AG04450 (cell line): ENCODE data around the gene PCDHGB2. TPM values are rescaled to one million over a fixed set of nuclear protein-coding genes. Genes with fewer than 3 reads are reported as not detected.

Source experiments
- CTCF ChIA-PET: fragments of 300-600, 350-600 bp; formaldehyde crosslinking; extraction: SDS; loops from one replicate; lab custom pipeline; 2022; ENCODE audit warnings: antibody characterized with exemption, inconsistent platforms; lab: Charles Lee
- POLR2A ChIA-PET: fragments of 350-600 bp; formaldehyde crosslinking; extraction: SDS; loops from one replicate; lab custom pipeline; 2021; ENCODE audit warnings: antibody characterized with exemption, inconsistent platforms; lab: Yijun Ruan, JAX
- DNase-seq: peaks from one replicate; pipeline ENCODE4 v3.0.0-alpha.2; 2011; ENCODE audit warnings: low read depth, low spot score
- H3K27ac ChIP-seq: one replicate; pipeline ENCODE4 v1.5.1; 2012; ENCODE audit warnings: low read depth, low read length, control low read depth
- H3K27me3 ChIP-seq: one replicate; pipeline ENCODE4 v1.6.0; 2012; ENCODE audit warnings: low read length; ENCODE audit not compliant: control insufficient read depth, insufficient read depth
- H3K4me3 ChIP-seq: 2 replicates; pipeline ENCODE4 v1.5.1; 2011; ENCODE audit warnings: mild to moderate bottlenecking, low read depth, low read length, control low read depth
- H3K9me3 ChIP-seq: 2 replicates; pipeline ENCODE4 v1.5.1; 2012; ENCODE audit warnings: low read length; ENCODE audit not compliant: control insufficient read depth, insufficient read depth
- polyA plus RNA-seq: library from polyadenylated mRNA; depleted of rRNA; stranded (reverse); fragments of >200 nt; gene quantifications from 2 replicates; pipeline ENCODE4 v1.2.3, GENCODE V29; 2011
- TF ChIP-seq, protein P1 (sequence below): IDR thresholded peaks from 2 replicates; pipeline ENCODE4 v1.5.1; 2011; ENCODE audit warnings: low read depth, low read length, control low read depth, inconsistent platforms

The PCDHGB2 gene
- polyA plus RNA-seq, 1 experiment = 4.6 TPM

DNA sequence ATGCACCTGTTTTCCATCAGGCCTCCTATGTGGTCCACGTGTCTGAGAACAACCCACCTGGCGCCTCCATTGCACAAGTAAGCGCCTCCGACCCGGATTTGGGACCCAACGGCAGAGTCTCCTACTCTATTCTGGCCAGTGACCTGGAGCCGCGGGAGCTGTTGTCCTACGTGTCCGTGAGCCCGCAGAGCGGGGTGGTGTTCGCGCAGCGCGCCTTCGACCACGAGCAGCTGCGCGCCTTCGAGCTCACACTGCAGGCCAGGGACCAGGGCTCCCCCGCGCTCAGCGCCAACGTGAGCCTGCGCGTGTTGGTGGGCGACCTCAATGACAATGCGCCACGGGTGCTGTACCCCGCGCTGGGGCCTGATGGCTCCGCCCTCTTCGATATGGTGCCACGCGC is 8.2 kb upstream of the PCDHGB2 start:
- H3K4me3 ChIP-seq = no peak overlapping the region
- peaks cover 44% of the 10 kb centered on the region for H3K9me3 ChIP-seq
- CTCF ChIA-PET = interaction anchor here (0.6 to 5.8 kb wide), 6 partner anchors 17 to 212 kb away, joined by 3 to 46 read pairs (median 14); partner anchors contain the start of genes PCDHGA1, PCDHGB3 and TAF7
- POLR2A ChIA-PET = no interaction called here
- DNase-seq = no peak
- TF ChIP-seq, protein P1, sequence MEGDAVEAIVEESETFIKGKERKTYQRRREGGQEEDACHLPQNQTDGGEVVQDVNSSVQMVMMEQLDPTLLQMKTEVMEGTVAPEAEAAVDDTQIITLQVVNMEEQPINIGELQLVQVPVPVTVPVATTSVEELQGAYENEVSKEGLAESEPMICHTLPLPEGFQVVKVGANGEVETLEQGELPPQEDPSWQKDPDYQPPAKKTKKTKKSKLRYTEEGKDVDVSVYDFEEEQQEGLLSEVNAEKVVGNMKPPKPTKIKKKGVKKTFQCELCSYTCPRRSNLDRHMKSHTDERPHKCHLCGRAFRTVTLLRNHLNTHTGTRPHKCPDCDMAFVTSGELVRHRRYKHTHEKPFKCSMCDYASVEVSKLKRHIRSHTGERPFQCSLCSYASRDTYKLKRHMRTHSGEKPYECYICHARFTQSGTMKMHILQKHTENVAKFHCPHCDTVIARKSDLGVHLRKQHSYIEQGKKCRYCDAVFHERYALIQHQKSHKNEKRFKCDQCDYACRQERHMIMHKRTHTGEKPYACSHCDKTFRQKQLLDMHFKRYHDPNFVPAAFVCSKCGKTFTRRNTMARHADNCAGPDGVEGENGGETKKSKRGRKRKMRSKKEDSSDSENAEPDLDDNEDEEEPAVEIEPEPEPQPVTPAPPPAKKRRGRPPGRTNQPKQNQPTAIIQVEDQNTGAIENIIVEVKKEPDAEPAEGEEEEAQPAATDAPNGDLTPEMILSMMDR = no peak
- no peak overlapping the region for H3K27ac ChIP-seq
- peaks cover 2% of the 10 kb centered on the region for H3K27me3 ChIP-seq

DNA sequence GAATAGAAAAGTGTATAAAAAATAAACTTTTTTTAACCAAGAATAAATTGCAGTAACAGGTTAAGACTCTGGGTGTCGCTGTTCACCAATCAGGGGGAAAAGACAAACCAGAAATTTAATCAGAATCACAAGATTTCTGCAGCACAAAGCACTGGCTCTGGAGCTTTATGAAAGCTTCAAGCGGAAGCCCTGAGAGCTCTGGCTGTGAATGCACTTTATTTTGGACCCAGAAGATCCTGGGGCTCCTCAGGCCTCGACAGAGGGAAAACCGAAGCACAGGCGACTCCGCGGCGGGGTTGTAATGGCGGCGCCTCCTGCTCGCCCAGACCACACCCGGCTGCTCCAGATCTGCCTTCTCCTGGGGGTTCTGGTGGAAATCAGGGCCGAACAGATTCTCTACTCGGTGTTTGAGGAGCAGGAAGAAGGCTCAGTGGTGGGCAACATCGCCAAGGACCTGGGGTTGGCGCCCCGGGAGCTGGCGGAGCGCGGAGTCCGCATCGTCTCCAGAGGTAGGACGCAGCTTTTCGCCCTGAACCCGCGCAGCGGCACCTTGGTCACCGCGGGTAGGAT is 4.8 kb upstream of the PCDHGB2 start, which contains the start of gene PCDHGA4:
Gene PCDHGA4 (plus strand): TSS at position 122 of the 570 bp plus-strand sequence. CDS start 87 bp downstream, at position 209.
- peak within 1 kb of the TSS; percentile 33 for H3K27ac ChIP-seq
- no peak for DNase-seq
- peak within 1 kb of the TSS; percentile 51 for H3K4me3 ChIP-seq
- TF ChIP-seq, protein P1 = peak; percentile 54
- H3K27me3 ChIP-seq = peaks cover 2% of the 10 kb centered on the region
- CTCF ChIA-PET = interaction anchor here (1.1 to 2.7 kb wide), 9 partner anchors 16 to 212 kb away, joined by 3 to 35 read pairs (median 6); partner anchors contain the start of genes PCDHGA10, PCDHGA2, PCDHGB7 and TAF7
- POLR2A ChIA-PET = interaction anchor here (1.0 kb wide), 1 partner anchor 209 kb away, joined by 3 read pairs; no protein-coding TSS in a partner anchor
- H3K9me3 ChIP-seq = peaks cover 56% of the 10 kb centered on the region

- Histone ChIP-seq H3K27ac (no peak overlapping the region), H3K27me3 (peaks cover 4% of the 10 kb centered on the region), H3K9me3 (peaks cover 57% of the 10 kb centered on the region), H3K4me3 (peak overlapping the region; percentile 51)
- no peak for DNase-seq
- POLR2A ChIA-PET = no interaction called here
- TF ChIP-seq, protein P1 = no peak
- CTCF ChIA-PET = interaction anchor here (1.1 to 2.7 kb wide), 10 partner anchors 17 to 211 kb away, joined by 3 to 35 read pairs (median 6); partner anchors contain the start of genes PCDHGA10, PCDHGA2, PCDHGB7 and TAF7
These were observed 4.2 kb upstream of the PCDHGB2 start for GRCh38 chr5:141355641-141356040.

DNA sequence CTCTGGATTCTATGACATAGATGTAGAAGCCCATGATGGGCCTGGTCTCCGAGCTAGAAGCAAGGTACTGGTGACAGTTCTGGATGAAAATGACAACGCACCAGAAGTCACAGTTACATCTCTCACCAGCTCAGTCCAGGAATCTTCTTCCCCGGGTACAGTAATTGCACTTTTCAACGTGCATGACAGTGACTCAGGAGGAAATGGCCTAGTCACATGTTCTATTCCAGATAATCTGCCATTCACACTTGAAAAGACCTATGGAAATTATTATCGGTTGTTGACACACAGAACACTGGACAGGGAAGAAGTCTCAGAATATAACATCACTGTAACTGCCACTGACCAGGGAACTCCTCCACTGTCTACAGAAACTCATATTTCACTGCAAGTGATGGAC is 3.7 kb upstream of the PCDHGB2 start:
- Histone ChIP-seq H3K9me3 (peaks cover 58% of the 10 kb centered on the region), H3K27ac (no peak overlapping the region), H3K27me3 (peaks cover 4% of the 10 kb centered on the region), H3K4me3 (no peak overlapping the region)
- ChIA-PET POLR2A (no interaction called here), CTCF (interaction anchor here (1.1 to 2.1 kb wide), 7 partner anchors 17 to 210 kb away, joined by 3 to 13 read pairs (median 6); partner anchors contain the start of genes PCDHGA2, PCDHGB7 and TAF7)
- TF ChIP-seq, protein P1 = no peak
- DNase-seq = no peak

DNA sequence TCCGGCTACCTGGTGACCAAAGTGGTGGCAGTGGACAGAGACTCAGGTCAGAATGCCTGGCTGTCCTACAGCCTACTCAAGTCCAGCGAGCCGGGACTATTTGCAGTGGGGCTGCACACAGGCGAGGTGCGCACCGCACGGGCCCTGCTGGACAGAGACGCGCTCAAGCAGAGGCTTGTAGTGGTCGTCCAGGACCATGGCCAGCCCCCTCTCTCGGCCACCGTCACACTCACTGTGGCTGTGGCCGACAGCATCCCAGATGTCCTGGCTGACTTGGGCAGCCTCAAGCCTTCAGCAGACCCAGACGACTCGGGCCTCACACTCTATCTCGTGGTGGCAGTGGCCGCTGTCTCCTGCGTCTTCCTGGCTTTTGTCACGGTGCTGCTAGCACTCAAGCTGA is 2.8 kb upstream of the PCDHGB2 start:
- ChIA-PET CTCF (interaction anchor here (2.1 kb wide), 1 partner anchor 207 kb away, joined by 8 read pairs; no protein-coding TSS in a partner anchor), POLR2A (no interaction called here)
- Histone ChIP-seq H3K4me3 (no peak overlapping the region), H3K27me3 (peaks cover 9% of the 10 kb centered on the region), H3K27ac (no peak overlapping the region), H3K9me3 (peaks cover 59% of the 10 kb centered on the region)
- TF ChIP-seq, protein P1 = no peak
- DNase-seq = no peak
